WERI-Rb-1 (cell line): ENCODE measurements around the gene STK4.

ENCODE experiments used
- DNase-seq: peaks from one replicate; pipeline ENCODE4 v3.0.0-alpha.2; 2020
- H3K27ac ChIP-seq: fragments of 250-450 bp; sonication (Bioruptor Pico); 2 replicates; pipeline ENCODE4 v1.5.1; 2020; ENCODE audit warnings: mild to moderate bottlenecking, moderate library complexity
- H3K27me3 ChIP-seq: fragments of 250-450 bp; sonication (Bioruptor Pico); 2 replicates; pipeline ENCODE4 v1.5.1; 2021; ENCODE audit warnings: mild to moderate bottlenecking, low read depth, moderate library complexity; ENCODE audit not compliant: insufficient read depth, severe bottlenecking
- H3K36me3 ChIP-seq: fragments of 250-450 bp; sonication (Bioruptor Pico); 2 replicates; pipeline ENCODE4 v1.5.1; 2020; ENCODE audit warnings: mild to moderate bottlenecking, moderate library complexity
- H3K4me3 ChIP-seq: 2 replicates; pipeline ENCODE4 v1.5.1; 2011; ENCODE audit warnings: low read depth, mild to moderate bottlenecking, control low read depth, low read length
- H3K9me3 ChIP-seq: fragments of 250-450 bp; sonication (Bioruptor Pico); 2 replicates; pipeline ENCODE4 v1.5.1; 2021; ENCODE audit warnings: mild to moderate bottlenecking, moderate library complexity; ENCODE audit not compliant: severe bottlenecking
- CTCF ChIP-seq: IDR thresholded peaks from 2 replicates; pipeline ENCODE4 v1.5.1; 2011; ENCODE audit warnings: low read depth, mild to moderate bottlenecking, control low read depth, inconsistent platforms, low read length

STK4 gene

GRCh38 chr20:45094201-45094600 lies 127.9 kb downstream of the STK4 start:
- no peaks in the 10 kb centered on the region for H3K9me3 ChIP-seq
- no peak overlapping the region for H3K4me3 ChIP-seq
- H3K27ac ChIP-seq = no peak overlapping the region
- no peak for DNase-seq
- peaks cover 8% of the 10 kb centered on the region for H3K27me3 ChIP-seq
- H3K36me3 ChIP-seq = no peaks in the 10 kb centered on the region
- no peak for TF ChIP-seq CTCF

- H3K4me3 ChIP-seq = no peak overlapping the region
- no peak overlapping the region for H3K27ac ChIP-seq
- H3K9me3 ChIP-seq = no peaks in the 10 kb centered on the region
- H3K36me3 ChIP-seq = no peaks in the 10 kb centered on the region
- H3K27me3 ChIP-seq = peaks cover 9% of the 10 kb centered on the region
- DNase-seq = no peak
- TF ChIP-seq CTCF = no peak
Measured at GRCh38 chr20:45094864-45095574, 128.7 kb downstream of the STK4 start.

GRCh38 chr20:45095805-45096238 lies 129.5 kb downstream of the STK4 start:
- TF ChIP-seq CTCF = peak; percentile 74
- no peaks in the 10 kb centered on the region for H3K36me3 ChIP-seq
- no peak overlapping the region for H3K27ac ChIP-seq
- peaks cover 12% of the 10 kb centered on the region for H3K27me3 ChIP-seq
- H3K4me3 ChIP-seq = no peak overlapping the region
- peak; percentile 32 for DNase-seq
- no peaks in the 10 kb centered on the region for H3K9me3 ChIP-seq

- no peak for TF ChIP-seq CTCF
- Histone ChIP-seq H3K36me3 (no peaks in the 10 kb centered on the region), H3K27ac (no peak overlapping the region), H3K9me3 (no peaks in the 10 kb centered on the region), H3K4me3 (no peak overlapping the region), H3K27me3 (peaks cover 19% of the 10 kb centered on the region)
- DNase-seq = no peak
Measured at GRCh38 chr20:45096781-45097180, 130.5 kb downstream of the STK4 start.

DNA sequence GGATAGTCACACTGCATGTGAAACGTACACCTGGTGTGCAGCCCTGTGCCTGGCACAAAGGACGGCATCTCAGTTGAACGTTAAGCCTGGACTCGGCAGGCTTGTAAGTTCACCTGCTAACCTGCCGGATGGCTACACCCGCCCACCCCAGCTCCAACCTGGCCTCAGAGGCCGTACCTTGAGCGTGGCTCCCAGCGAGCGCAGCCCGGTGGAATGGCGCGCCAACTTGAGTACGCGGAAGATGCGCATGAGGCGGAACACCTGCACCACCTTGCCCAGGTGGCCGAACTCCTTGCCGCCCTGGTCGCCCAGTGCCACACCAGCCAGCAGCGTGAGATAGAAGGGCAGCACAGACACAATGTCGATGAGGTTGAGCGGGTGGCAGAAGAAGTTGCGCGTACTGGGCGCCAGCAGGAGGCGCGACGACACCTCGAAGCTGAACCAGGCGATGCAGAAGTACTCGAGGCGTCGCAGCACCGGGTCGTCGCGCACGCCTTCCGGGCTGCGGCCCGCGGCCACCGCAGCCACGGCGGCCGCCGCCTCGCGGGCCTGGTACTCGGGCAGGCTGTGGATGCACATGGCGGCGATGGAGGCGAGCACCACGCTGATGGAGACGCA lies 131.3 kb downstream of the STK4 start:
- Histone ChIP-seq H3K4me3 (no peak overlapping the region), H3K27me3 (peaks cover 19% of the 10 kb centered on the region)
- no peak for TF ChIP-seq CTCF

More for the DNA sequence above, 131.3 kb downstream of the STK4 start:
- Histone ChIP-seq H3K27ac (no peak overlapping the region), H3K9me3 (no peaks in the 10 kb centered on the region), H3K36me3 (no peaks in the 10 kb centered on the region)
- no peak for DNase-seq
